ENCODE measurements around the gene EYA2. TPM values are rescaled to one million over a fixed set of nuclear protein-coding genes. Genes with fewer than 3 reads are reported as not detected.

Gene EYA2
- total RNA-seq, 1 donor from 2014 or later, result 94.1 TPM

- H3K4me1 Mint-ChIP-seq (ENCODE audit: low read depth, unreplicated experiment), result no peaks in the 10 kb centered on the region
- H3K27ac Mint-ChIP-seq (ENCODE audit: unreplicated experiment), result no peak overlapping the region
- no peaks in the 10 kb centered on the region for H3K9me3 Mint-ChIP-seq (ENCODE audit: unreplicated experiment)
Observed at GRCh38 chr20:46865824-46866223, 28.8 kb upstream of the EYA2 start.

GRCh38 chr20:46870041-46870440 lies 24.6 kb upstream of the EYA2 start:
- Mint-ChIP-seq H3K4me1 (ENCODE audit: low read depth, unreplicated experiment) (no peaks in the 10 kb centered on the region), H3K4me3 (ENCODE audit: unreplicated experiment) (no peak overlapping the region), H3K27me3 (ENCODE audit: unreplicated experiment) (no peaks in the 10 kb centered on the region), H3K9me3 (ENCODE audit: unreplicated experiment) (peaks cover 2% of the 10 kb centered on the region), H3K27ac (ENCODE audit: unreplicated experiment) (no peak overlapping the region), H3K36me3 (ENCODE audit: unreplicated experiment) (peaks cover 10% of the 10 kb centered on the region)
- DNase-seq, result no peak
- TF ChIP-seq, protein P1, sequence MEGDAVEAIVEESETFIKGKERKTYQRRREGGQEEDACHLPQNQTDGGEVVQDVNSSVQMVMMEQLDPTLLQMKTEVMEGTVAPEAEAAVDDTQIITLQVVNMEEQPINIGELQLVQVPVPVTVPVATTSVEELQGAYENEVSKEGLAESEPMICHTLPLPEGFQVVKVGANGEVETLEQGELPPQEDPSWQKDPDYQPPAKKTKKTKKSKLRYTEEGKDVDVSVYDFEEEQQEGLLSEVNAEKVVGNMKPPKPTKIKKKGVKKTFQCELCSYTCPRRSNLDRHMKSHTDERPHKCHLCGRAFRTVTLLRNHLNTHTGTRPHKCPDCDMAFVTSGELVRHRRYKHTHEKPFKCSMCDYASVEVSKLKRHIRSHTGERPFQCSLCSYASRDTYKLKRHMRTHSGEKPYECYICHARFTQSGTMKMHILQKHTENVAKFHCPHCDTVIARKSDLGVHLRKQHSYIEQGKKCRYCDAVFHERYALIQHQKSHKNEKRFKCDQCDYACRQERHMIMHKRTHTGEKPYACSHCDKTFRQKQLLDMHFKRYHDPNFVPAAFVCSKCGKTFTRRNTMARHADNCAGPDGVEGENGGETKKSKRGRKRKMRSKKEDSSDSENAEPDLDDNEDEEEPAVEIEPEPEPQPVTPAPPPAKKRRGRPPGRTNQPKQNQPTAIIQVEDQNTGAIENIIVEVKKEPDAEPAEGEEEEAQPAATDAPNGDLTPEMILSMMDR (IDR thresholded peaks at IDR 0.05; ENCODE audit: partially characterized antibody, unreplicated experiment), result no peak

More at GRCh38 chr20:46865824-46866223, 28.8 kb upstream of the EYA2 start:
- no peak overlapping the region for H3K4me3 Mint-ChIP-seq (ENCODE audit: unreplicated experiment)
- H3K36me3 Mint-ChIP-seq (ENCODE audit: unreplicated experiment), result peaks cover 10% of the 10 kb centered on the region
- TF ChIP-seq, protein P1 (IDR thresholded peaks at IDR 0.05; ENCODE audit: partially characterized antibody, unreplicated experiment), result no peak
- no peak for DNase-seq
- H3K27me3 Mint-ChIP-seq (ENCODE audit: unreplicated experiment), result no peaks in the 10 kb centered on the region

GRCh38 chr20:46872328-46873211 lies 22.1 kb upstream of the EYA2 start:
- DNase-seq, result no peak

GRCh38 chr20:46875059-46875458 lies 19.6 kb upstream of the EYA2 start:
- no peak overlapping the region for H3K4me3 Mint-ChIP-seq (ENCODE audit: unreplicated experiment)
- peaks cover 2% of the 10 kb centered on the region for H3K9me3 Mint-ChIP-seq (ENCODE audit: unreplicated experiment)

More at GRCh38 chr20:46872328-46873211, 22.1 kb upstream of the EYA2 start:
- no peak overlapping the region for H3K27ac Mint-ChIP-seq (ENCODE audit: unreplicated experiment)
- TF ChIP-seq, protein P1 (IDR thresholded peaks at IDR 0.05; ENCODE audit: partially characterized antibody, unreplicated experiment), result no peak
- H3K4me3 Mint-ChIP-seq (ENCODE audit: unreplicated experiment), result no peak overlapping the region
- no peaks in the 10 kb centered on the region for H3K27me3 Mint-ChIP-seq (ENCODE audit: unreplicated experiment)
- H3K36me3 Mint-ChIP-seq (ENCODE audit: unreplicated experiment), result peaks cover 10% of the 10 kb centered on the region
- H3K4me1 Mint-ChIP-seq (ENCODE audit: low read depth, unreplicated experiment), result no peaks in the 10 kb centered on the region
- H3K9me3 Mint-ChIP-seq (ENCODE audit: unreplicated experiment), result peaks cover 2% of the 10 kb centered on the region

More at GRCh38 chr20:46875059-46875458, 19.6 kb upstream of the EYA2 start:
- no peak for DNase-seq
- no peaks in the 10 kb centered on the region for H3K27me3 Mint-ChIP-seq (ENCODE audit: unreplicated experiment)
- H3K27ac Mint-ChIP-seq (ENCODE audit: unreplicated experiment), result no peak overlapping the region
- H3K4me1 Mint-ChIP-seq (ENCODE audit: low read depth, unreplicated experiment), result no peaks in the 10 kb centered on the region
- no peaks in the 10 kb centered on the region for H3K36me3 Mint-ChIP-seq (ENCODE audit: unreplicated experiment)
- TF ChIP-seq, protein P1 (IDR thresholded peaks at IDR 0.05; ENCODE audit: partially characterized antibody, unreplicated experiment), result no peak

Measured in glutamatergic neuron (in vitro differentiated cells).